Motor neuron (in vitro differentiated cells): ENCODE results near the gene POU4F3. TPM values are rescaled to one million over a fixed set of nuclear protein-coding genes. Genes with fewer than 3 reads are reported as not detected.

ENCODE experiments used
- ATAC-seq, 8 experiments: fragments of 200-7000 bp; cut with Tn5 transposase; replicated peaks in 6 of 8; 2 replicates each; pipeline ENCODE4 v1.8.0; 2021; ENCODE audit warnings: mild to moderate bottlenecking in 8 of 8, moderate library complexity in 8 of 8
- H3K27ac ChIP-seq, 2 donors: fragments of 250-450 bp; sonication (Bioruptor Pico); 2 replicates each; pipeline ENCODE4 v1.9.0; 2021; ENCODE audit warnings: antibody characterized with exemption in 2 of 2, mild to moderate bottlenecking in 2 of 2, moderate library complexity in 1 of 2
- H3K4me1 ChIP-seq, 2 donors: fragments of 250-450 bp; sonication (Bioruptor Pico); replicated peaks in 1 of 2; 2 replicates each; pipeline ENCODE4 v1.6.1; 2021; ENCODE audit warnings: antibody characterized with exemption in 2 of 2, mild to moderate bottlenecking in 2 of 2, moderate library complexity in 1 of 2
- H3K4me3 ChIP-seq, 5 donors: fragments of 250-450 bp; sonication (Bioruptor Pico); 2 replicates each; pipeline ENCODE4 v1.9.0; 2021; ENCODE audit warnings: antibody characterized with exemption in 5 of 5, mild to moderate bottlenecking in 5 of 5, moderate library complexity in 4 of 5
- WGBS, 10 experiments: fragments of 450-650 bp; shearing (Covaris generic); methylation state at CpG; one replicate each; pipeline ENCODE4 v1.0.0; 2022; 5-methylcytosine and 5-hydroxymethylcytosine counted together
- in situ Hi-C, 9 experiments: fragments of 400-800 bp; cut with MboI; loops; one replicate each; pipeline ENCODE4 v1.15.0; 2021; ENCODE audit warnings: low sequenced_read_pairs in 9 of 9, low pct_unique_long_range_greater_than_20kb in 2 of 9; ENCODE audit not compliant: unreplicated experiment in 9 of 9
- total RNA-seq, 8 experiments: library from RNA; unstranded; fragments of 300-600 nt; gene quantifications; 2 replicates each; pipeline versions ENCODE4 v1.2.3 to v1.2.4, GENCODE V29; 2022

POU4F3 gene
- total RNA-seq, 8 experiments from 2014 or later: 0.11 to 1.1 (median 0.49) TPM; not detected in 2

DNA sequence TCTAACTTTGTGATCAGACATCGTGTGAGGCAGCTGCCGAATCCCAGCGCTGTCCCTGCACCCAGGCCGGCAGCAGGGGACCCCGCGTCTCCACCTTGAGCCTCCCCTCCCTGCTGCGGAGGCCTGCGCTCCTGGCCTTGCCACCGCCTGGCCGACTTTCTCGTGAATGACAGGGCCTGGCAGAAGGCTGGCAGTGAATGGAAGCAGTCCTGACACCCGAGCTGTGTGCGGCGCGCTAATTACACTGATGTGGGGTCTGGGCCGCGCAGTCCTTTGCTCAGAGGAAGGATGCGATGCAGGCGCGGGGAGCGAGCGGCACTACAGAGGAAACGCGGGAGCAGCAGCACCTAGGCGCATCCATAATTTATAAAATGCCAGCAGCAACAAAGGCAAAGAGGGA lies 40.3 kb downstream of the POU4F3 start:
- WGBS, 10 experiments: 0 to 95% (median 92%) methylated on average over 1 to 15 of the region's 25 CpGs; no CpG with 5 or more reads in 5 of the 10 experiments
- ATAC-seq: no peak
- in situ Hi-C loops: no loop called here
- no peak overlapping the region for H3K27ac ChIP-seq
- H3K4me1 ChIP-seq: no peaks in the 10 kb centered on the region
- H3K4me3 ChIP-seq: no peak overlapping the region

GRCh38 chr5:146380714-146381113 lies 42.1 kb downstream of the POU4F3 start:
- no peak for ATAC-seq
- no peak overlapping the region for H3K27ac ChIP-seq
- no peaks in the 10 kb centered on the region for H3K4me1 ChIP-seq
- in situ Hi-C loops: no loop called here
- no peak overlapping the region for H3K4me3 ChIP-seq
- 25 to 100% (median 92%) methylated on average over 1 to 2 of the region's 2 CpGs; no CpG with 5 or more reads in 1 of the 10 experiments for WGBS, 10 experiments

DNA sequence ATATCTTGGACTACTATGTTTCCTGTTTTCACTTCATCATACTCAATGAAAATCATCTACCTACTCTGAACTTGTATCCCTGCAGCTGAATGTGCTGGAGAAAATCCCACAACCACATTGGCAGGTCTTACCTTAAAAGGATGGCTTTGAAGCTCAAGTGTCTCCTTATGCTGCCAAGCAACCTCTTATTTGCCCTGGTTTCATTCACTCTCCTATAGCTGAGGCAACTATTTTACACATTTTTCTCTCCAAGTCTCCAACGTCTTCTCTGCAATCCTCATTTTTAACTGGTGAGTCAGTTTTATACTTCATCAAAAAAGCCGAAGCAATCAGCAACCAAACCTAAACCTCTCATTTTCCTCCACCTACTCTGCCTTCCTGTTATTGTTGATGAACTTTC lies 49.7 kb downstream of the POU4F3 start:
- Histone ChIP-seq H3K4me3 (no peak overlapping the region), H3K4me1 (no peaks in the 10 kb centered on the region), H3K27ac (no peak overlapping the region)
- WGBS, 10 experiments: 4 to 72% (median 43%) methylated on average over 2 of the region's 2 CpGs; no CpG with 5 or more reads in 2 of the 10 experiments
- ATAC-seq: peak in 1 of 8 experiments; percentile 40
- in situ Hi-C loops: no loop called here

DNA sequence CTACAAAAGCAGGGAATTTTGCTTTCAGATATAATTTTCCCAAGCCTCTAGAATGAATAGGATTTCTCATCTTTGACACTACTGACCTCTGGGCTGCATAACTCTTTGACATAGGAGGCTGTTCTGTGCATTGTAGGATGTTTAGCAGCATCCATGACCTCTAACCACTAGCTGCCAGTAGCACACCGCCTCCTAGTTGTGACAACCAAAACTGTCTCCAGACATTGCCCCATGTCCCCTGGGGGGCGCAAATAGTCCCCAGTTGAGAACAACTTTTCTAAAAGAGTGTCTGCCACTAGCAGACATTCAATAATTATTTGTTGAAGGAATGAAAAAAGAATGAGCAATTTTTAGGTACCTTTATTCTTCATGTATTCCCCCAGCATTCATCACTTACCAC lies 51.8 kb downstream of the POU4F3 start:
- H3K4me1 ChIP-seq: no peaks in the 10 kb centered on the region
- 0 to 50% (median 25%) methylated on average over 1 to 2 of the region's 2 CpGs; no CpG with 5 or more reads in 3 of the 10 experiments for WGBS, 10 experiments
- in situ Hi-C loops: loop anchor here in 1 of 9 experiments (10.0 kb wide), 1 partner anchor 96 kb away; no protein-coding TSS in a partner anchor
- no peak for ATAC-seq
- no peak overlapping the region for H3K4me3 ChIP-seq
- H3K27ac ChIP-seq: no peak overlapping the region

Other genes starting within 250 kb of the POU4F3 start
- gene PLAC8L1, start 233.3 kb upstream of the POU4F3 start, total RNA-seq: 1 to 10 TPM in 4 of 8 experiments, under 1 TPM in 4; 0.38 to 2.0 (median 0.95) TPM
- gene LARS1, start 156.2 kb upstream of the POU4F3 start, total RNA-seq: 100 to 1,000 TPM in 7 of 8 experiments, 10 to 100 TPM in 1; 96.9 to 166 (median 124) TPM
- gene RBM27, start 135.2 kb upstream of the POU4F3 start, total RNA-seq: 10 to 100 TPM; 21.9 to 46.3 (median 24.2) TPM
- gene TCERG1, start 108.5 kb downstream of the POU4F3 start, total RNA-seq: 100 to 1,000 TPM in 3 of 8 experiments, 10 to 100 TPM in 5; 50.0 to 152 (median 86.1) TPM
- gene GPR151, start 177.4 kb downstream of the POU4F3 start, total RNA-seq: 10 to 100 TPM in 2 of 8 experiments, 1 to 10 TPM in 1, under 1 TPM in 5; 0.22 to 32.8 (median 0.51) TPM